ENCODE data around the gene THAP4. TPM values are rescaled to one million over a fixed set of nuclear protein-coding genes. Genes with fewer than 3 reads are reported as not detected.

The THAP4 gene
- total and polyA plus RNA-seq, 2 of the 13 experiments (the other 11 are each of a cell fraction or from before 2014, with no cell fraction given), result 59.7 to 75.7 TPM

DNA sequence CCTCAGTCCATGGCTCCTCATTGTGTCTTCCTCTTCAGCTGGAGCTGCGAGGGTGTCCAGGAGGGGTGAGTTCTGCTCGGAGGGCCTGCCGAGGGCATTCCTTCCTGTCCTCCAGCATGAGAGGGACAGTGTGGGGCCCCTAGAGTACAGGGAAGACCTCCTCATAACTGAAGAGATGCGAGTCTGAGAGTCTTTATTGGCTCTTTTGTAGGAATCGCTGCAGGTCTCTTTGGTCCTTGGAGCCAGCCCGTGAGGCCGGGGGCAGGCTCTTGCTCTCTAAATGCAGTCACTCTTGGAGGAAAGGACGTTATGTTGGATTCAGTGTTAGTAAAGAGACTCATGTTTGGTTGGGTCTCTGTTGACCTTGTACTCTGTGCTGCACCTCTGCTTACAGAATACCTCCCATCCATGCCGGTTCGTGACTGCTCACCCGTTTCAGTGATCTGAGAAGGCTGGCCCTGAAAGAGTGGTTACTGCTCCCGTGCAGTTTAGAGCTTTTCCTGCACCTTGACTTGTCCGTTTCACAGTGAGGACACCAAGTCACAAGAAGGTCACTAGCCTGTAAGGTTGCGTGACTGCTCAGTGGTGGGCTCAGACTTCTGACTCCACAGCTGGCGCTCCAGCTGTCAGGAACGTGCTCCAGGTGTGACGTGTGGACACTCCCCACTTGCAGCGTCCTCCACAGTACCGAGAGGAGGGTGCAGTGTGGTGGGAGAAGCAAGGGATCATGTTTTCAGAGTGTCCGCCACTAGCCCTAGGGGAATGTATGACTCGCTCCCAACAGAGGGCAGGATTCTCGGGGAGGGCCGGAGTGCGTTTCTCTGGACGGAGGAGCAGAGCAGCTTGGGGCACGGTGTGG lies 8.3 kb upstream of the THAP4 start (continued):
- TF ChIP-seq SAP130 (CRISPR knock-in tag; IDR thresholded peaks at IDR 0.05; ENCODE audit: low read depth), result peak; percentile 95
- TF ChIP-seq ARID2 (CRISPR knock-in tag; IDR thresholded peaks at IDR 0.05; ENCODE audit: borderline replicate concordance), result peak; percentile 90
- TF ChIP-seq, protein P1, sequence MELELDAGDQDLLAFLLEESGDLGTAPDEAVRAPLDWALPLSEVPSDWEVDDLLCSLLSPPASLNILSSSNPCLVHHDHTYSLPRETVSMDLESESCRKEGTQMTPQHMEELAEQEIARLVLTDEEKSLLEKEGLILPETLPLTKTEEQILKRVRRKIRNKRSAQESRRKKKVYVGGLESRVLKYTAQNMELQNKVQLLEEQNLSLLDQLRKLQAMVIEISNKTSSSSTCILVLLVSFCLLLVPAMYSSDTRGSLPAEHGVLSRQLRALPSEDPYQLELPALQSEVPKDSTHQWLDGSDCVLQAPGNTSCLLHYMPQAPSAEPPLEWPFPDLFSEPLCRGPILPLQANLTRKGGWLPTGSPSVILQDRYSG (CRISPR knock-in tag; IDR thresholded peaks at IDR 0.05), result no peak
- TF ChIP-seq, protein P2, sequence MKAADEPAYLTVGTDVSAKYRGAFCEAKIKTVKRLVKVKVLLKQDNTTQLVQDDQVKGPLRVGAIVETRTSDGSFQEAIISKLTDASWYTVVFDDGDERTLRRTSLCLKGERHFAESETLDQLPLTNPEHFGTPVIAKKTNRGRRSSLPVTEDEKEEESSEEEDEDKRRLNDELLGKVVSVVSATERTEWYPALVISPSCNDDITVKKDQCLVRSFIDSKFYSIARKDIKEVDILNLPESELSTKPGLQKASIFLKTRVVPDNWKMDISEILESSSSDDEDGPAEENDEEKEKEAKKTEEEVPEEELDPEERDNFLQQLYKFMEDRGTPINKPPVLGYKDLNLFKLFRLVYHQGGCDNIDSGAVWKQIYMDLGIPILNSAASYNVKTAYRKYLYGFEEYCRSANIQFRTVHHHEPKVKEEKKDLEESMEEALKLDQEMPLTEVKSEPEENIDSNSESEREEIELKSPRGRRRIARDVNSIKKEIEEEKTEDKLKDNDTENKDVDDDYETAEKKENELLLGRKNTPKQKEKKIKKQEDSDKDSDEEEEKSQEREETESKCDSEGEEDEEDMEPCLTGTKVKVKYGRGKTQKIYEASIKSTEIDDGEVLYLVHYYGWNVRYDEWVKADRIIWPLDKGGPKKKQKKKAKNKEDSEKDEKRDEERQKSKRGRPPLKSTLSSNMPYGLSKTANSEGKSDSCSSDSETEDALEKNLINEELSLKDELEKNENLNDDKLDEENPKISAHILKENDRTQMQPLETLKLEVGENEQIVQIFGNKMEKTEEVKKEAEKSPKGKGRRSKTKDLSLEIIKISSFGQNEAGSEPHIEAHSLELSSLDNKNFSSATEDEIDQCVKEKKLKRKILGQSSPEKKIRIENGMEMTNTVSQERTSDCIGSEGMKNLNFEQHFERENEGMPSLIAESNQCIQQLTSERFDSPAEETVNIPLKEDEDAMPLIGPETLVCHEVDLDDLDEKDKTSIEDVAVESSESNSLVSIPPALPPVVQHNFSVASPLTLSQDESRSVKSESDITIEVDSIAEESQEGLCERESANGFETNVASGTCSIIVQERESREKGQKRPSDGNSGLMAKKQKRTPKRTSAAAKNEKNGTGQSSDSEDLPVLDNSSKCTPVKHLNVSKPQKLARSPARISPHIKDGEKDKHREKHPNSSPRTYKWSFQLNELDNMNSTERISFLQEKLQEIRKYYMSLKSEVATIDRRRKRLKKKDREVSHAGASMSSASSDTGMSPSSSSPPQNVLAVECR (CRISPR knock-in tag; IDR thresholded peaks at IDR 0.05; ENCODE audit: borderline replicate concordance), result peak; percentile 97
- TF ChIP-seq ATAD3A (CRISPR knock-in tag; IDR thresholded peaks at IDR 0.05), result no peak
- peak; percentile 82 for TF ChIP-seq KDM3A (CRISPR knock-in tag; IDR thresholded peaks at IDR 0.05; ENCODE audit: low read depth)
- TF ChIP-seq YEATS4 (CRISPR knock-in tag; IDR thresholded peaks at IDR 0.05; ENCODE audit: borderline replicate concordance), result peak; percentile 88; the same call in 1 of the 2 replicates
- TF ChIP-seq, protein P3, sequence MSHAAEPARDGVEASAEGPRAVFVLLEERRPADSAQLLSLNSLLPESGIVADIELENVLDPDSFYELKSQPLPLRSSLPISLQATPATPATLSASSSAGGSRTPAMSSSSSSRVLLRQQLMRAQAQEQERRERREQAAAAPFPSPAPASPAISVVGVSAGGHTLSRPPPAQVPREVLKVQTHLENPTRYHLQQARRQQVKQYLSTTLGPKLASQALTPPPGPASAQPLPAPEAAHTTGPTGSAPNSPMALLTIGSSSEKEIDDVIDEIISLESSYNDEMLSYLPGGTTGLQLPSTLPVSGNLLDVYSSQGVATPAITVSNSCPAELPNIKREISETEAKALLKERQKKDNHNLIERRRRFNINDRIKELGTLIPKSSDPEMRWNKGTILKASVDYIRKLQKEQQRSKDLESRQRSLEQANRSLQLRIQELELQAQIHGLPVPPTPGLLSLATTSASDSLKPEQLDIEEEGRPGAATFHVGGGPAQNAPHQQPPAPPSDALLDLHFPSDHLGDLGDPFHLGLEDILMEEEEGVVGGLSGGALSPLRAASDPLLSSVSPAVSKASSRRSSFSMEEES (CRISPR knock-in tag; IDR thresholded peaks at IDR 0.05), result no peak
- TF ChIP-seq, protein P4, sequence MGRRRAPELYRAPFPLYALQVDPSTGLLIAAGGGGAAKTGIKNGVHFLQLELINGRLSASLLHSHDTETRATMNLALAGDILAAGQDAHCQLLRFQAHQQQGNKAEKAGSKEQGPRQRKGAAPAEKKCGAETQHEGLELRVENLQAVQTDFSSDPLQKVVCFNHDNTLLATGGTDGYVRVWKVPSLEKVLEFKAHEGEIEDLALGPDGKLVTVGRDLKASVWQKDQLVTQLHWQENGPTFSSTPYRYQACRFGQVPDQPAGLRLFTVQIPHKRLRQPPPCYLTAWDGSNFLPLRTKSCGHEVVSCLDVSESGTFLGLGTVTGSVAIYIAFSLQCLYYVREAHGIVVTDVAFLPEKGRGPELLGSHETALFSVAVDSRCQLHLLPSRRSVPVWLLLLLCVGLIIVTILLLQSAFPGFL (CRISPR knock-in tag; IDR thresholded peaks at IDR 0.05), result no peak
- no peak for TF ChIP-seq NFATC3 (CRISPR knock-in tag; IDR thresholded peaks at IDR 0.05)
- TF ChIP-seq, protein P5, sequence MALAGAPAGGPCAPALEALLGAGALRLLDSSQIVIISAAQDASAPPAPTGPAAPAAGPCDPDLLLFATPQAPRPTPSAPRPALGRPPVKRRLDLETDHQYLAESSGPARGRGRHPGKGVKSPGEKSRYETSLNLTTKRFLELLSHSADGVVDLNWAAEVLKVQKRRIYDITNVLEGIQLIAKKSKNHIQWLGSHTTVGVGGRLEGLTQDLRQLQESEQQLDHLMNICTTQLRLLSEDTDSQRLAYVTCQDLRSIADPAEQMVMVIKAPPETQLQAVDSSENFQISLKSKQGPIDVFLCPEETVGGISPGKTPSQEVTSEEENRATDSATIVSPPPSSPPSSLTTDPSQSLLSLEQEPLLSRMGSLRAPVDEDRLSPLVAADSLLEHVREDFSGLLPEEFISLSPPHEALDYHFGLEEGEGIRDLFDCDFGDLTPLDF (CRISPR knock-in tag; IDR thresholded peaks at IDR 0.05), result no peak
- TF ChIP-seq KAT2B (IDR thresholded peaks at IDR 0.05; ENCODE audit: borderline replicate concordance, low read depth, low read length), result no peak
- no peak for TF ChIP-seq ZNF850 (CRISPR knock-in tag; conservative IDR thresholded peaks at IDR 0.05)
- TF ChIP-seq, protein P6, sequence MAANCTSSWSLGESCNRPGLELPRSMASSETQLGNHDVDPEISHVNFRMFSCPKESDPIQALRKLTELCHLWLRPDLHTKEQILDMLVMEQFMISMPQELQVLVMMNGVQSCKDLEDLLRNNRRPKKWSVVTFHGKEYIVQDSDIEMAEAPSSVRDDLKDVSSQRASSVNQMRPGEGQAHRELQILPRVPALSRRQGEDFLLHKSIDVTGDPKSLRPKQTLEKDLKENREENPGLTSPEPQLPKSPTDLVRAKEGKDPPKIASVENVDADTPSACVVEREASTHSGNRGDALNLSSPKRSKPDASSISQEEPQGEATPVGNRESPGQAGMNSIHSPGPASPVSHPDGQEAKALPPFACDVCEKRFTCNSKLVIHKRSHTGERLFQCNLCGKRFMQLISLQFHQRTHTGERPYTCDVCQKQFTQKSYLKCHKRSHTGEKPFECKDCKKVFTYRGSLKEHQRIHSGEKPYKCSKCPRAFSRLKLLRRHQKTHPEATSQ (CRISPR knock-in tag; IDR thresholded peaks at IDR 0.05; ENCODE audit: borderline replicate concordance), result peak; percentile 88; the same call in 1 of the 2 replicates
- TF ChIP-seq, protein P7, sequence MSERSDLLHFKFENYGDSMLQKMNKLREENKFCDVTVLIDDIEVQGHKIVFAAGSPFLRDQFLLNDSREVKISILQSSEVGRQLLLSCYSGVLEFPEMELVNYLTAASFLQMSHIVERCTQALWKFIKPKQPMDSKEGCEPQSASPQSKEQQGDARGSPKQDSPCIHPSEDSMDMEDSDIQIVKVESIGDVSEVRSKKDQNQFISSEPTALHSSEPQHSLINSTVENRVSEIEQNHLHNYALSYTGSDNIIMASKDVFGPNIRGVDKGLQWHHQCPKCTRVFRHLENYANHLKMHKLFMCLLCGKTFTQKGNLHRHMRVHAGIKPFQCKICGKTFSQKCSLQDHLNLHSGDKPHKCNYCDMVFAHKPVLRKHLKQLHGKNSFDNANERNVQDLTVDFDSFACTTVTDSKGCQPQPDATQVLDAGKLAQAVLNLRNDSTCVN (CRISPR knock-in tag; IDR thresholded peaks at IDR 0.05; ENCODE audit: borderline replicate concordance), result no peak; the same call in 1 of the 2 replicates
